ENCODE measurements around the gene DLGAP4.

DLGAP4 gene

DNA sequence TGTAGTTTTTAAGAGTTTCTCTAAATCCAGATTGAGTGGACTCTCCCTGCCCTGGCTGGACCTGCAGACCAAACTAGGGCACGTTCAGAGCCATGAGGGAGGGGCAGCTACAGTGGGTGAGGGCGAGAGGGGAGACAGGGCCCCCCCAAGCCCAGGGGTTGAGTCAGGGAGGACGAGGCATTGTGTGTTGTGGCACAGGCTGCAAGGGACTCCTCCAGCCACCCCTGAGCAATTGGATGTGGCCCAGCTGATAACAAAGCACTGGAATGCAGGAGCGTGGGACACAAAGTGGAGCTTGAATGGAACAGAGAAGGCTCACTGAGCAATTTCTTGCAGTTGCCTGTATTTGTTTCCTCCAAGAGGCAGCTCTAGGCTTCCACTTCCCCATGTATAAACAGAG, 191.7 kb downstream of the DLGAP4 start:
- Histone ChIP-seq H3K9me3 (replicated peaks; ENCODE audit: insufficient read depth, low read length) (no peaks in the 10 kb centered on the region), H3K27me3 (replicated peaks; ENCODE audit: insufficient read depth, low read length) (no peaks in the 10 kb centered on the region), H3K4me1 (ENCODE audit: low read length) (peaks cover 14% of the 10 kb centered on the region), H2AFZ (ENCODE audit: low read length) (no peak overlapping the region), H3K4me2 (ENCODE audit: low read depth, low read length) (no peak overlapping the region), H3K9ac (ENCODE audit: low read length) (no peak overlapping the region), H4K20me1 (ENCODE audit: insufficient read depth, low read length) (no peaks in the 10 kb centered on the region), H3K36me3 (replicated peaks; ENCODE audit: insufficient read depth, low read length) (no peaks in the 10 kb centered on the region), H3K79me2 (ENCODE audit: low read length) (no peaks in the 10 kb centered on the region), H3F3A (ENCODE audit: insufficient read depth, low read length) (peaks cover 6% of the 10 kb centered on the region), H3K9me2 (replicated peaks; ENCODE audit: insufficient read depth, low read length) (no peaks in the 10 kb centered on the region), H3K27ac (ENCODE audit: low read length) (no peak overlapping the region), H3K4me3 (ENCODE audit: low read length) (no peak overlapping the region)
- no peak for DNase-seq
- TF ChIP-seq, protein P1, sequence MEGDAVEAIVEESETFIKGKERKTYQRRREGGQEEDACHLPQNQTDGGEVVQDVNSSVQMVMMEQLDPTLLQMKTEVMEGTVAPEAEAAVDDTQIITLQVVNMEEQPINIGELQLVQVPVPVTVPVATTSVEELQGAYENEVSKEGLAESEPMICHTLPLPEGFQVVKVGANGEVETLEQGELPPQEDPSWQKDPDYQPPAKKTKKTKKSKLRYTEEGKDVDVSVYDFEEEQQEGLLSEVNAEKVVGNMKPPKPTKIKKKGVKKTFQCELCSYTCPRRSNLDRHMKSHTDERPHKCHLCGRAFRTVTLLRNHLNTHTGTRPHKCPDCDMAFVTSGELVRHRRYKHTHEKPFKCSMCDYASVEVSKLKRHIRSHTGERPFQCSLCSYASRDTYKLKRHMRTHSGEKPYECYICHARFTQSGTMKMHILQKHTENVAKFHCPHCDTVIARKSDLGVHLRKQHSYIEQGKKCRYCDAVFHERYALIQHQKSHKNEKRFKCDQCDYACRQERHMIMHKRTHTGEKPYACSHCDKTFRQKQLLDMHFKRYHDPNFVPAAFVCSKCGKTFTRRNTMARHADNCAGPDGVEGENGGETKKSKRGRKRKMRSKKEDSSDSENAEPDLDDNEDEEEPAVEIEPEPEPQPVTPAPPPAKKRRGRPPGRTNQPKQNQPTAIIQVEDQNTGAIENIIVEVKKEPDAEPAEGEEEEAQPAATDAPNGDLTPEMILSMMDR (IDR thresholded peaks at IDR 0.05; ENCODE audit: low read length) = no peak
- no peak for TF ChIP-seq EZH2 (optimal IDR thresholded peaks at IDR 0.05; ENCODE audit: low read depth, low read length)
- no peak for TF ChIP-seq EZH2phosphoT487 (IDR thresholded peaks at IDR 0.05; ENCODE audit: low read length)

- H3K79me2 ChIP-seq (ENCODE audit: low read length) = no peaks in the 10 kb centered on the region
- no peak overlapping the region for H3K9ac ChIP-seq (ENCODE audit: low read length)
- no peaks in the 10 kb centered on the region for H3K27me3 ChIP-seq (replicated peaks; ENCODE audit: insufficient read depth, low read length)
- TF ChIP-seq EZH2 (optimal IDR thresholded peaks at IDR 0.05; ENCODE audit: low read depth, low read length) (no peak), EZH2phosphoT487 (IDR thresholded peaks at IDR 0.05; ENCODE audit: low read length) (no peak)
- TF ChIP-seq, protein P1 (IDR thresholded peaks at IDR 0.05; ENCODE audit: low read length) = no peak
- no peaks in the 10 kb centered on the region; the same call in 1 of the 2 replicates for H3F3A ChIP-seq (ENCODE audit: insufficient read depth, low read length)
- no peak for DNase-seq
- no peak overlapping the region for H3K27ac ChIP-seq (ENCODE audit: low read length)
- H3K9me3 ChIP-seq (replicated peaks; ENCODE audit: insufficient read depth, low read length) = no peaks in the 10 kb centered on the region
- no peak overlapping the region for H3K4me3 ChIP-seq (ENCODE audit: low read length)
- H3K4me2 ChIP-seq (ENCODE audit: low read depth, low read length) = no peak overlapping the region
- no peaks in the 10 kb centered on the region for H4K20me1 ChIP-seq (ENCODE audit: insufficient read depth, low read length)
- no peaks in the 10 kb centered on the region for H3K36me3 ChIP-seq (replicated peaks; ENCODE audit: insufficient read depth, low read length)
- H2AFZ ChIP-seq (ENCODE audit: low read length) = no peak overlapping the region
- peaks cover 8% of the 10 kb centered on the region for H3K4me1 ChIP-seq (ENCODE audit: low read length)
- no peaks in the 10 kb centered on the region for H3K9me2 ChIP-seq (replicated peaks; ENCODE audit: insufficient read depth, low read length)
Observed at GRCh38 chr20:36498386-36499179, 192.4 kb downstream of the DLGAP4 start.

GRCh38 chr20:36499211-36499610, 193.1 kb downstream of the DLGAP4 start:
- Histone ChIP-seq H3K79me2 (ENCODE audit: low read length) (no peaks in the 10 kb centered on the region), H3K36me3 (replicated peaks; ENCODE audit: insufficient read depth, low read length) (no peaks in the 10 kb centered on the region), H2AFZ (ENCODE audit: low read length) (no peak overlapping the region), H3K9me3 (replicated peaks; ENCODE audit: insufficient read depth, low read length) (no peaks in the 10 kb centered on the region), H3F3A (ENCODE audit: insufficient read depth, low read length) (no peaks in the 10 kb centered on the region), H3K4me3 (ENCODE audit: low read length) (no peak overlapping the region), H3K27ac (ENCODE audit: low read length) (no peak overlapping the region), H3K4me2 (ENCODE audit: low read depth, low read length) (no peak overlapping the region), H4K20me1 (ENCODE audit: insufficient read depth, low read length) (no peaks in the 10 kb centered on the region), H3K4me1 (ENCODE audit: low read length) (peaks cover 4% of the 10 kb centered on the region; the same call in 1 of the 2 replicates), H3K9ac (ENCODE audit: low read length) (no peak overlapping the region), H3K9me2 (replicated peaks; ENCODE audit: insufficient read depth, low read length) (no peaks in the 10 kb centered on the region), H3K27me3 (replicated peaks; ENCODE audit: insufficient read depth, low read length) (no peaks in the 10 kb centered on the region)
- TF ChIP-seq EZH2phosphoT487 (IDR thresholded peaks at IDR 0.05; ENCODE audit: low read length) (no peak), EZH2 (optimal IDR thresholded peaks at IDR 0.05; ENCODE audit: low read depth, low read length) (no peak)
- TF ChIP-seq, protein P1 (IDR thresholded peaks at IDR 0.05; ENCODE audit: low read length) = no peak
- no peak for DNase-seq
